WERI-Rb-1 (cell line): Measurements from ENCODE around the gene GRID1.

Experiments used
- DNase-seq: peaks from one replicate; pipeline ENCODE4 v3.0.0-alpha.2; 2020
- H3K27ac ChIP-seq: fragments of 250-450 bp; sonication (Bioruptor Pico); 2 replicates; pipeline ENCODE4 v1.5.1; 2020; ENCODE audit warnings: mild to moderate bottlenecking, moderate library complexity
- H3K27me3 ChIP-seq: fragments of 250-450 bp; sonication (Bioruptor Pico); 2 replicates; pipeline ENCODE4 v1.5.1; 2021; ENCODE audit warnings: mild to moderate bottlenecking, low read depth, moderate library complexity; ENCODE audit not compliant: insufficient read depth, severe bottlenecking
- H3K36me3 ChIP-seq: fragments of 250-450 bp; sonication (Bioruptor Pico); 2 replicates; pipeline ENCODE4 v1.5.1; 2020; ENCODE audit warnings: mild to moderate bottlenecking, moderate library complexity
- H3K4me3 ChIP-seq: 2 replicates; pipeline ENCODE4 v1.5.1; 2011; ENCODE audit warnings: low read depth, mild to moderate bottlenecking, control low read depth, low read length
- H3K9me3 ChIP-seq: fragments of 250-450 bp; sonication (Bioruptor Pico); 2 replicates; pipeline ENCODE4 v1.5.1; 2021; ENCODE audit warnings: mild to moderate bottlenecking, moderate library complexity; ENCODE audit not compliant: severe bottlenecking
- CTCF ChIP-seq: IDR thresholded peaks from 2 replicates; pipeline ENCODE4 v1.5.1; 2011; ENCODE audit warnings: low read depth, mild to moderate bottlenecking, control low read depth, inconsistent platforms, low read length

GRID1 gene

DNA sequence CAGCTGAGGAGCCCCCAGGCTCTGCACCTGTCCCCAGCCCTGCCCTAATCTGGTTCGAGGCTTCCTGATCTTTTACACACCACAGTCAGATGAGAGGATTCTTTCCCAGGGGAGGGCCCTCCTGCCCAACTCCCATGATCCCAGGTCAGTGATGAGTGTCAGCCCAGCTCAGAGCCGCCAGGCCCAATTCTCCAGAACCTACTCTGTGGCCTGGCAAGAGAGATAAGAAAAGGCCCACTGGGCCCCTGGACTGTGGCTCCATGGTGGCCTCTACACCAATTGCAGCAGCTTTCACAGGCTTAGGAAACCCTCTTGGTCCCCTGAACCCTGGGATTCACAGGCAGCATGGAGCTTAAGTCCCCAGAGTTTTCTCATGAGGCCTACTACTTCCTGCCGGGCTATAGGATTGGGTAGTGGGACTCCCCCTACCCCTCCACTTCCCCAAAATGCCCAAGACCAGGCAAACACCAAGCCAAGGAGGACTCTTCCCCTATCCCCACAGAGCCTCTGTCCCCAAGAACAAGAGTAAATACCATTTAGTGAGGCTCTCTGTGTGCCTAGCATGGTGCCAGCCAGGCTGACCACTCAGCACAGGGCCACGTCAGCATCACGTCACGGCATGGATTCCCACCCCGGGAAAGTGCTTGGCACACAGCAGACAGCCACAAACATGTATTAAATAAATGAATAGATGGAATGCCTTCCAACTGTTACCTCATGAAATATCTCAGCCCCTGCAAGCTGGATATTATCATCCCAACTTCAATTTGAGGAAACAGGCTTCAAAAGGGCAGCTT is 100.0 kb downstream of the GRID1 start:
- H3K27me3 ChIP-seq, result peaks cover 2% of the 10 kb centered on the region
- TF ChIP-seq CTCF, result no peak
- no peaks in the 10 kb centered on the region for H3K36me3 ChIP-seq
- H3K4me3 ChIP-seq, result no peak overlapping the region
- H3K27ac ChIP-seq, result no peak overlapping the region
- H3K9me3 ChIP-seq, result no peaks in the 10 kb centered on the region
- DNase-seq, result peak; percentile 2

DNA sequence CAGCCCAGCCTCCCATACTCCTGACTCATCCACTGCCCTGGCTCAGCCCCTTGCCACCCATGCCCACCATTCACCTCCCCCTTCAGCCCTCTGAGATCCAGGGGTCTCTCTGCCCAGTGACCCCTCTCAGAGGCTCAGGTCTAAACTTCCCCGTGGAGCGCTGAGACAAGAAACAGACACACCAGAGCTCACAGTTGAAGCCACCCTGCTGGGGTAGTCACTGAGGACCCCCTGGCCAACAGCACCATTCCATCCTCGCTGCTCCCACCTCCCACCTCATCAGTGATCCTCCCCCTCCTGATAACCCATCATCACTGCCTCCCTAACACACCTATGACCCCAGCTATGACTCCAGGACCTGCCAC is 100.7 kb downstream of the GRID1 start:
- Histone ChIP-seq H3K4me3 (no peak overlapping the region), H3K27ac (no peak overlapping the region), H3K27me3 (peaks cover 9% of the 10 kb centered on the region), H3K36me3 (no peaks in the 10 kb centered on the region), H3K9me3 (no peaks in the 10 kb centered on the region)
- no peak for DNase-seq
- TF ChIP-seq CTCF, result no peak

GRCh38 chr10:86265236-86265894 is 101.2 kb downstream of the GRID1 start:
- Histone ChIP-seq H3K9me3 (no peaks in the 10 kb centered on the region), H3K27ac (no peak overlapping the region), H3K4me3 (no peak overlapping the region), H3K27me3 (peaks cover 11% of the 10 kb centered on the region), H3K36me3 (no peaks in the 10 kb centered on the region)
- peak; percentile 1 for DNase-seq
- TF ChIP-seq CTCF, result no peak

- peak; percentile 1 for DNase-seq
- Histone ChIP-seq H3K36me3 (no peaks in the 10 kb centered on the region), H3K27me3 (peaks cover 13% of the 10 kb centered on the region), H3K9me3 (no peaks in the 10 kb centered on the region), H3K27ac (no peak overlapping the region), H3K4me3 (no peak overlapping the region)
- no peak for TF ChIP-seq CTCF
These were observed 101.9 kb downstream of the GRID1 start for GRCh38 chr10:86264481-86265231.

- Histone ChIP-seq H3K27ac (no peak overlapping the region), H3K4me3 (no peak overlapping the region), H3K36me3 (no peaks in the 10 kb centered on the region), H3K27me3 (peaks cover 14% of the 10 kb centered on the region), H3K9me3 (no peaks in the 10 kb centered on the region)
- no peak for DNase-seq
- TF ChIP-seq CTCF, result no peak
These were observed 102.7 kb downstream of the GRID1 start for GRCh38 chr10:86263907-86264306.
